H9 (cell line): ENCODE data around the gene LY6G5B. TPM values are rescaled to one million over a fixed set of nuclear protein-coding genes. Genes with fewer than 3 reads are reported as not detected.
A peak's percentile ranks its signal among the peaks of the same experiment; 100 is the strongest.

ENCODE experiments used
- DNase-seq: peaks from one replicate; pipeline ENCODE4 v3.0.0-alpha.2; 2017
- H2AFZ ChIP-seq: one replicate; pipeline ENCODE4 v1.6.1; 2013; ENCODE audit warnings: mild to moderate bottlenecking, low read length, control low read depth, moderate library complexity
- H2AK5ac ChIP-seq: 2 replicates; pipeline ENCODE4 v1.6.1; 2013; ENCODE audit warnings: low read length, control low read depth, mixed read lengths; ENCODE audit not compliant: insufficient read length
- H2BK120ac ChIP-seq: one replicate; pipeline ENCODE4 v1.6.1; 2013; ENCODE audit warnings: low read depth, mild to moderate bottlenecking, low read length, control low read depth, inconsistent platforms; ENCODE audit not compliant: poor library complexity, severe bottlenecking
- H2BK12ac ChIP-seq: 2 replicates; pipeline ENCODE4 v1.6.1; 2013; ENCODE audit warnings: low read length, control low read depth, mixed read lengths, low read depth; ENCODE audit not compliant: insufficient read length
- H2BK15ac ChIP-seq: 2 replicates; pipeline ENCODE4 v1.6.1; 2013; ENCODE audit warnings: low read depth, low read length, control low read depth
- H2BK20ac ChIP-seq: one replicate; pipeline ENCODE4 v1.6.1; 2013; ENCODE audit warnings: low read depth, mild to moderate bottlenecking, low read length, control low read depth, inconsistent platforms; ENCODE audit not compliant: poor library complexity, severe bottlenecking
- H2BK5ac ChIP-seq: 2 replicates; pipeline ENCODE4 v1.6.1; 2013; ENCODE audit warnings: low read length, control low read depth, mixed read lengths; ENCODE audit not compliant: insufficient read length
- H3K14ac ChIP-seq: 2 replicates; pipeline ENCODE4 v1.6.1; 2013; ENCODE audit warnings: low read length, control low read depth; ENCODE audit not compliant: insufficient read depth
- H3K18ac ChIP-seq: 2 replicates; pipeline ENCODE4 v1.6.1; 2013; ENCODE audit warnings: low read depth, mild to moderate bottlenecking, mixed read lengths, low read length, control low read depth; ENCODE audit not compliant: insufficient read length
- H3K23ac ChIP-seq: 2 replicates; pipeline ENCODE4 v1.6.1; 2013; ENCODE audit warnings: low read length, control low read depth, mixed read lengths, low read depth; ENCODE audit not compliant: insufficient read length
- H3K23me2 ChIP-seq: 2 replicates; pipeline ENCODE4 v1.6.1; 2013; ENCODE audit warnings: low read depth, mild to moderate bottlenecking, mixed read lengths, low read length, control low read depth; ENCODE audit not compliant: insufficient read length, poor library complexity, severe bottlenecking
- H3K27ac ChIP-seq: 2 replicates; pipeline ENCODE4 v1.5.1; 2013; ENCODE audit warnings: low read length, control low read depth, mixed read lengths, low read depth; ENCODE audit not compliant: insufficient read length
- H3K27me3 ChIP-seq: 2 replicates; pipeline ENCODE4 v1.6.1; 2013; ENCODE audit warnings: low read length, control low read depth, inconsistent platforms; ENCODE audit not compliant: insufficient read depth
- H3K4ac ChIP-seq: 2 replicates; pipeline ENCODE4 v1.6.1; 2013; ENCODE audit warnings: low read depth, mild to moderate bottlenecking, control low read depth, inconsistent platforms, low read length, moderate library complexity
- H3K4me1 ChIP-seq: 2 replicates; pipeline ENCODE4 v1.6.1; 2013; ENCODE audit warnings: low read length, control low read depth, inconsistent platforms; ENCODE audit not compliant: insufficient read depth
- H3K4me2 ChIP-seq: 2 replicates; pipeline ENCODE4 v1.6.1; 2013; ENCODE audit warnings: low read length, control low read depth, mixed read lengths; ENCODE audit not compliant: insufficient read length, insufficient read depth
- H3K56ac ChIP-seq: 2 replicates; pipeline ENCODE4 v1.6.1; 2013; ENCODE audit warnings: low read depth, mild to moderate bottlenecking, mixed read lengths, low read length, control low read depth; ENCODE audit not compliant: insufficient read length
- H3K79me1 ChIP-seq: 2 replicates; pipeline ENCODE4 v1.6.1; 2013; ENCODE audit warnings: low read depth, mild to moderate bottlenecking, moderate library complexity, low read length, control low read depth, inconsistent platforms; ENCODE audit not compliant: insufficient read depth, poor library complexity, severe bottlenecking
- H3K79me2 ChIP-seq: 2 replicates; pipeline ENCODE4 v1.6.1; 2013; ENCODE audit warnings: low read length, control low read depth, inconsistent platforms; ENCODE audit not compliant: insufficient read depth
- H3K9ac ChIP-seq: 2 replicates; pipeline ENCODE4 v1.6.1; 2013; ENCODE audit warnings: low read length, control low read depth, mixed read lengths; ENCODE audit not compliant: insufficient read length; ENCODE audit errors: extremely low read depth
- H3K9me3 ChIP-seq: one replicate; pipeline ENCODE4 v1.6.1; 2013; ENCODE audit warnings: low read depth, low read length, inconsistent platforms; ENCODE audit not compliant: control insufficient read depth
- H3T11ph ChIP-seq: one replicate; pipeline ENCODE4 v1.6.1; 2013; ENCODE audit warnings: mild to moderate bottlenecking, low read length, control low read depth, inconsistent platforms
- H4K20me1 ChIP-seq: one replicate; pipeline ENCODE4 v1.6.1; 2013; ENCODE audit not compliant: control insufficient read depth, insufficient read length, insufficient read depth
- H4K5ac ChIP-seq: 2 replicates; pipeline ENCODE4 v1.6.1; 2013; ENCODE audit warnings: low read depth, mild to moderate bottlenecking, mixed read lengths, low read length, control low read depth; ENCODE audit not compliant: insufficient read length
- H4K8ac ChIP-seq: replicated peaks from 2 replicates; pipeline ENCODE4 v1.6.1; 2013; ENCODE audit warnings: low read length, control low read depth, mixed read lengths, low read depth; ENCODE audit not compliant: insufficient read length
- H4K91ac ChIP-seq: 2 replicates; pipeline ENCODE4 v1.6.1; 2013; ENCODE audit warnings: low read depth, mild to moderate bottlenecking, moderate library complexity, mixed read lengths, low read length, control low read depth; ENCODE audit not compliant: insufficient read length
- H3K27ac Mint-ChIP-seq, 3 experiments: 2 replicates in 2 of 3; 3 replicates in 1 of 3; pipeline ENCODE4 v1.8.0; 2020 to 2021; ENCODE audit warnings: mixed read lengths in 3 of 3, mild to moderate bottlenecking in 1 of 3, moderate library complexity in 1 of 3
- H3K27me3 Mint-ChIP-seq: 2 replicates; pipeline ENCODE4 v1.8.0; 2021; ENCODE audit warnings: low read depth, mild to moderate bottlenecking, moderate library complexity, mixed read lengths
- H3K36me3 Mint-ChIP-seq, 3 experiments: 2 replicates in 2 of 3; 3 replicates in 1 of 3; pipeline ENCODE4 v1.8.0; 2020 to 2021; ENCODE audit warnings: low read depth in 3 of 3, mixed read lengths in 3 of 3; ENCODE audit not compliant: insufficient read depth in 1 of 3
- H3K4me1 Mint-ChIP-seq, 2 experiments: 2 replicates each; pipeline ENCODE4 v1.8.0; 2020; ENCODE audit warnings: mixed read lengths in 2 of 2
- H3K4me3 Mint-ChIP-seq, 2 experiments: 2 replicates in 1 of 2; 3 replicates in 1 of 2; pipeline ENCODE4 v1.8.0; 2020 to 2021; ENCODE audit warnings: mild to moderate bottlenecking in 2 of 2, mixed read lengths in 2 of 2, moderate library complexity in 1 of 2
- H3K9me3 Mint-ChIP-seq, 2 experiments: 2 replicates in 1 of 2; 3 replicates in 1 of 2; pipeline ENCODE4 v1.8.0; 2020; ENCODE audit warnings: mild to moderate bottlenecking in 2 of 2, mixed read lengths in 2 of 2, moderate library complexity in 1 of 2
- CTCF ChIP-seq: fragments of 200-600 bp; sonication (generic); conservative IDR thresholded peaks from 3 replicates; pipeline ENCODE4 v1.8.0; 2021; ENCODE audit warnings: antibody characterized with exemption, mild to moderate bottlenecking
- WGBS: extraction: QIAGEN DNeasy Blood & Tissue Kit; methylation state at CpG from one replicate; pipeline ENCODE4 v1.1.7; 2013; ENCODE audit warnings: missing lambda C conversion rate, low lambda C conversion rate, mixed read lengths; ENCODE audit not compliant: insufficient read length; ENCODE audit errors: extremely low coverage; 5-methylcytosine and 5-hydroxymethylcytosine counted together
- total RNA-seq: library from RNA; stranded (reverse); gene quantifications from 2 replicates; pipeline ENCODE4 v1.2.1, GENCODE V29; 2021

The LY6G5B gene
- total RNA-seq, 1 experiment from 2014 or later: 21.6 TPM

- Mint-ChIP-seq H3K27me3 (peaks cover 3% of the 10 kb centered on the region; the same call in 1 of the 2 replicates), H3K4me3 (no peak within 1 kb of the TSS), H3K9me3 (no peaks in the 10 kb centered on the region; a peak in 1 of 5 replicates), H3K27ac (peak within 1 kb of the TSS in 1 of 3 experiments; percentile 54; a peak in 1 of 7 replicates), H3K36me3 (no peaks in the 10 kb centered on the region), H3K4me1 (peaks cover 18 to 21% of the 10 kb centered on the region in 2 experiments)
- H4K8ac ChIP-seq: no peak within 1 kb of the TSS
- H3K9ac ChIP-seq: no peak within 1 kb of the TSS
- no peak within 1 kb of the TSS for H2BK15ac ChIP-seq
- no peak within 1 kb of the TSS for H2AK5ac ChIP-seq
- peaks cover 6% of the 10 kb centered on the region for H3K23me2 ChIP-seq
- H2AFZ ChIP-seq: no peak within 1 kb of the TSS
- no peak within 1 kb of the TSS for H2BK5ac ChIP-seq
- no peak within 1 kb of the TSS for H2BK12ac ChIP-seq
- no peak within 1 kb of the TSS for H3K4me2 ChIP-seq
- H4K91ac ChIP-seq: no peak within 1 kb of the TSS
- peaks cover 2% of the 10 kb centered on the region; the same call in 1 of the 2 replicates for H3K79me2 ChIP-seq
- no peak within 1 kb of the TSS for H3K14ac ChIP-seq
- H3K27ac ChIP-seq: no peak within 1 kb of the TSS
- no peak for DNase-seq
- no peak within 1 kb of the TSS for H3K23ac ChIP-seq
- H3K18ac ChIP-seq: no peak within 1 kb of the TSS
- H3K4ac ChIP-seq: no peak within 1 kb of the TSS
- no peak for TF ChIP-seq CTCF
- H3K27me3 ChIP-seq: no peaks in the 10 kb centered on the region
- WGBS: no CpG with 5 or more reads among the region's 3 CpGs
- no peaks in the 10 kb centered on the region for H4K20me1 ChIP-seq
- H3K9me3 ChIP-seq: no peaks in the 10 kb centered on the region
- no peak within 1 kb of the TSS for H3T11ph ChIP-seq
- H4K5ac ChIP-seq: no peak within 1 kb of the TSS
- H2BK20ac ChIP-seq: no peak within 1 kb of the TSS
- H3K4me1 ChIP-seq: peaks cover 4% of the 10 kb centered on the region; the same call in 1 of the 2 replicates
- H2BK120ac ChIP-seq: no peak within 1 kb of the TSS
- H3K79me1 ChIP-seq: peaks cover 5% of the 10 kb centered on the region
- H3K56ac ChIP-seq: no peak within 1 kb of the TSS
These were observed 36.8 kb downstream of the LY6G5B start, which contains the start of gene LY6G6F for GRCh38 chr6:31706599-31706998. LY6G6F (plus strand) TSS chr6:31706866; CDS start chr6:31706907, 41 bp downstream.
